Stimulated activated CD4-positive, alpha-beta T cell treated with anti-CD3 and anti-CD28 coated beads, Interleukin-12 subunit alpha, Interleukin-12 subunit beta, amount 100 ng/mL, for 24 hours (primary cell): ENCODE results near the gene DPYD.

Experiments used
- DNase-seq, 2 experiments: peaks; one replicate each; pipeline ENCODE4 v3.0.0-alpha.2; 2020; ENCODE audit warnings: low read depth in 2 of 2

DPYD gene

GRCh38 chr1:97920832-97921571, at the start of gene DPYD:
Gene DPYD, minus strand, starts transcription at chr1:97921034. Its CDS starts 112 bp downstream, at chr1:97920922.
- DNase-seq: peak; percentile 68 to 75

GRCh38 chr1:97960470-97960869, 39.6 kb upstream of the DPYD start:
- DNase-seq: no peak

- DNase-seq: no peak
Measured at GRCh38 chr1:97947695-97948094, 26.9 kb upstream of the DPYD start.

- DNase-seq: no peak
Measured at GRCh38 chr1:97943354-97943753, 22.5 kb upstream of the DPYD start.

GRCh38 chr1:97942161-97943123, 21.6 kb upstream of the DPYD start:
- no peak for DNase-seq

- DNase-seq: no peak
Measured at GRCh38 chr1:97938285-97938642, 17.4 kb upstream of the DPYD start.

GRCh38 chr1:97936976-97937375, 16.1 kb upstream of the DPYD start:
- DNase-seq: no peak

GRCh38 chr1:97934491-97934890, 13.7 kb upstream of the DPYD start:
- no peak for DNase-seq

GRCh38 chr1:97929874-97930851, 9.3 kb upstream of the DPYD start:
- no peak for DNase-seq

GRCh38 chr1:97926017-97926708, 5.3 kb upstream of the DPYD start:
- no peak for DNase-seq

- no peak for DNase-seq
Measured at GRCh38 chr1:97925151-97925550, 4.3 kb upstream of the DPYD start.

- no peak for DNase-seq
Measured at GRCh38 chr1:97923811-97924210, 3.0 kb upstream of the DPYD start.

GRCh38 chr1:97920276-97920831, 480 bp downstream of the DPYD start:
- peak in 1 of 2 experiments; percentile 24 for DNase-seq

- no peak for DNase-seq
Measured at GRCh38 chr1:97919585-97920261, 1.1 kb downstream of the DPYD start.

- no peak for DNase-seq
Measured at GRCh38 chr1:97918961-97919360, 1.9 kb downstream of the DPYD start.

GRCh38 chr1:97913506-97914139, 7.2 kb downstream of the DPYD start:
- DNase-seq: no peak

GRCh38 chr1:97911266-97912215, 9.3 kb downstream of the DPYD start:
- DNase-seq: no peak

GRCh38 chr1:97909266-97909665, 11.6 kb downstream of the DPYD start:
- no peak for DNase-seq
